KOPT-K1 (cell line): ENCODE results near the gene NUDT16L1.
A peak's percentile ranks its signal among the peaks of the same experiment; 100 is the strongest.
"Not testable (repeated sequence)": the region's sequence is repeated elsewhere in the genome, so short reads cannot be mapped to it uniquely, and the experiment has no call there.

Experiments used
- H3K27ac ChIP-seq: fragments of 200-600 bp; sonication (generic); 2 replicates; pipeline ENCODE4 v1.5.1; 2016; ENCODE audit warnings: antibody characterized with exemption, mild to moderate bottlenecking, low read depth, low read length; ENCODE audit not compliant: poor library complexity, severe bottlenecking
- H3K36me3 ChIP-seq: fragments of 200-600 bp; sonication (generic); 2 replicates; pipeline ENCODE4 v1.5.1; 2017; ENCODE audit warnings: antibody characterized with exemption, mild to moderate bottlenecking, low read length, moderate library complexity; ENCODE audit not compliant: insufficient read depth
- H3K9me3 ChIP-seq: fragments of 200-600 bp; sonication (generic); 2 replicates; pipeline ENCODE4 v1.5.1; 2017; ENCODE audit warnings: antibody characterized with exemption, low read length, mild to moderate bottlenecking; ENCODE audit not compliant: insufficient read depth, poor library complexity, severe bottlenecking

The NUDT16L1 gene

DNA sequence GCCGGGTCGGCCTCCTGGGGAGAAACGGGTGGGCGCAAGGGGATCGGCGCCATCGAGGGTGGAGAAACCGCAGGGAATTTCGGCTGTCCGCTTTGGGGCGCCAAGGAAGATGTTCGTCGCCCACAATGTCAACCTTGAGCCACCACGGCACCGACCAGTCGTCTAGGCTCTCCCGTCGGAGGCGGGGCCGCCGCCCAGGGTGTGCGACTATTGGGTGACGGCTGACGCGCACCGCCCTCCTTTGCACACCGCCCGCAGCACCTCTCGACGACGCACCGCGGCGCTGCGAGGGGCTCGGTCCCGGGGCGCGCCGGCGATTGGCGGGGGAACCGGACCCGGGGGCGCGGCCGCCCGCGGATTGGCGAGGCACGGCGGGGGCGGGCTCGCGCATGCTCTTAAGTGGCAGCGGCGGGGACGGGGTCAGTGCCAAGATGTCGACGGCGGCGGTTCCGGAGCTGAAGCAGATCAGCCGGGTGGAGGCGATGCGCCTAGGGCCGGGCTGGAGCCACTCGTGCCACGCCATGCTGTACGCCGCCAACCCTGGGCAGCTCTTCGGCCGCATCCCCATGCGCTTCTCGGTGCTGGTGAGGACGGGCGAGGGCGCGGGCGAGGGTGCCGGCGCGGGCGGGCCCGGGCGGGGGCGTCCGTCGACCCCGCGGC, at the start of gene NUDT16L1:
Gene NUDT16L1, plus strand, starts transcription at position 267 of the 660 bp plus-strand sequence. Its CDS starts 165 bp downstream, at position 432.
- Histone ChIP-seq H3K36me3 (peaks cover 41% of the 10 kb centered on the region), H3K27ac (peak within 1 kb of the TSS; percentile 79), H3K9me3 (no peaks in the 10 kb centered on the region)

DNA sequence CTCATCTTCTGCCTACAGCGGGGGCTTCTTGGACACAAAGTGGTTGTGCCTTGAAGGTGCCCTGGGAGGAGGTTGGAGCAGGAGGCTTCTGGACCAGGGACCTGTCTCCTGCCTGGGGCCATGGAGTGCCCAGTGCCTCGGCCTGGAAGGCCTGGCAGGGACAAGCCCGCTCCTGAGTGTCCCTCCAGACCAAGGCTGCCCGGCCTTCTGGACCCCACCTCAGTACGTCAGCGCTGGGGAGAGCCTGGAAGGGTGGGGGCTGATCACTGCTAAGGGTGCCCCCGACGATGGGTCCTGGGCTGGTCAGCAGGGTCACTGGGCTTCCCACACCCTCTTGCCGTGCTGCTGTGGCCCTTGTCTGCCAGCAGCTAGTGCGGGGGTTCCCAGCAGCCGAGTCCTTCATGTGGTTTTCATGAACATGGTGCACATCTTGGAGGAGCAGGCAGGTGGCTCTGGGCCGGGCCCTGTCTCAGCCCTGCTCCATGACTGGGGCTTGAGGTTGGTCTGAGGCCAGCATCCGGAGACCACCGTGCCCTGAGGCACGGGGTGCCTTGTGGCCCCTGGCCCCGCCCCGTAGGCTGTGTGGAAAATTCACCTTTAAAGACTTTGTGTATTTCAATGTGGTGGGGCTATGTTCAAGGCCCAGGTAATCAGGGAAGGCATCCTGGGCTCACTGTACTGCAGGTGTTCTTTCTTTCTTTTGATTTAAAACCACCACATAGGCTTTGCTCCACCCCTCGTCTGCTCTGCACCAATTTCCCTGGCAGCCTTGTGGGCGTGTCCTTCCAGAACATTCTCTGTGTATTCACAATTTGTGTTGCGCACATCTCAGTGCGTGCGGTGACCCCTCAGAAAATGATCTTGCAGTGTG, 46.4 kb upstream of the NUDT16L1 start:
- peak overlapping the region; percentile 48 for H3K27ac ChIP-seq
- peaks cover 16% of the 10 kb centered on the region for H3K36me3 ChIP-seq
- H3K9me3 ChIP-seq = no peaks in the 10 kb centered on the region

DNA sequence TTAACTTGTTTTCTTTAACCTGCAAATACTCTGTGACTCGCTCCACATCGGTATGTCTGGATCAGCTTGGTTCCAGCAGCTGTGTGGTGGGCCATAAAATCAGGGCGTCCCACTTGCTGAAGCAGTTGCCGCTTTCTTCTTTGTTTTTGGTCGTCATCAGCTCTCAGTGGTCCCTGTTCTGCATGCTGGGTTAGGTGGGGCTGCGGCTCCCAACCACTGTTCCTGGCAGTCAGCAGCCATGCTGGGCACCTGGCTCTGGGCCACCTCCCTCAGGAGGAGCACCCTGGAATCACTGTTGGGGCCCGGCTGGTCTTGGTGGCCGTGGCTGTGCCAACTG, 45.8 kb upstream of the NUDT16L1 start:
- H3K36me3 ChIP-seq = peaks cover 22% of the 10 kb centered on the region

DNA sequence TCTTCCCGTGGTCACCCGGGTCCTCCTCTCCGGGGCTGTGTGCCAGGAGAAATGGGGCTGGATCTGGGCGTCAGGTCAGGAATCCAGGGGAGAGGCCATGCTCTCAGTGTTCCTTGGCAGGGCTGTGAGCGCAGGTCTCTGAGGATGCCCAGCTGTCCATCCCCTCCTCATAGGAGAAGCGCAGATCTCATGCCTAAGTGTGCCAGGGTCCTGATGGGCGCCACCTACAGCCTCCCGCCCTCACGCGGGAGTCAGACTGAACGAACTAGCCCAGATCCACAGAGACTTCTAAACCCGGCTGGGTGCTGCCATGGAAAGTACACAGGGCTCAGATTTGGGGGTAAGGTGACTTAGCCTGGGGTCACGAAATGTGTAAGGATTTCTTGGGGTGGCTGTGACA, 44.4 kb upstream of the NUDT16L1 start:
- Histone ChIP-seq H3K9me3 (no peaks in the 10 kb centered on the region), H3K36me3 (peaks cover 31% of the 10 kb centered on the region), H3K27ac (no peak overlapping the region)

More for the DNA sequence above, 45.8 kb upstream of the NUDT16L1 start:
- no peak overlapping the region for H3K27ac ChIP-seq
- no peaks in the 10 kb centered on the region for H3K9me3 ChIP-seq

DNA sequence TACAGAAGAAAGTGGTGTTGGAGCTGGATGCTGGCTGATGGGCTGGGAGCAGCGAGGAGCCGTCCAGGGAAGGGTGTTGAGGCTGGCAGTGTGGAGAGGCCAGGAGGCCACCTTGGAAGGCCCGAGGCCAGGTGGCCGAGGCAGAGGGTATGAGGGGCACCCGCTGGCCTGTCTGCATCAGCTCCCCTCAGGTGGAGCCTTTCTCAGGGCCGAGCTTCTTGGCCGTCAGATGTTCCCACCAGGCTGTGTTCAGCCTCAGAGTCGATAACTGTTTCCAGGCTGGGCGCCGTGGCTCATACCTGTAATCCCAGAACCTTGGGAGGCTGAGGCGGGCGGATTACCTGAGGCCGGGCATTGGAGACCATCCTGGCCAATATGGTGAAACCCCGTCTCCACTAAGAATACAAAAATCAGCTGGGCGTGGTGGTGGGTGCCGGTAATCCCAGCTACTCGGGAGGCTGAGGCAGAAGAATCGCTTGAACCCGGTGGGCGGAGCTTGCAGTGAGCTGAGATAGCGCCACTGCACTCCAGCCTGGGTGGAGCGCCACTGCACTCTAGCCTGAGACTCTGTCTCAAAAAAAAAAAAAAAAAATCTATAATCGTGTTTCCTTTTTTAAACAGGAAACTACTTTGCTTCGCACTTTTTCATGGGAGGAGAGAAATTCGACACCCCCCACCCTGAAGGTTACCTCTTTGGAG, 43.5 kb upstream of the NUDT16L1 start:
- Histone ChIP-seq H3K9me3 (no peaks in the 10 kb centered on the region), H3K27ac (no peak overlapping the region), H3K36me3 (peaks cover 37% of the 10 kb centered on the region)

DNA sequence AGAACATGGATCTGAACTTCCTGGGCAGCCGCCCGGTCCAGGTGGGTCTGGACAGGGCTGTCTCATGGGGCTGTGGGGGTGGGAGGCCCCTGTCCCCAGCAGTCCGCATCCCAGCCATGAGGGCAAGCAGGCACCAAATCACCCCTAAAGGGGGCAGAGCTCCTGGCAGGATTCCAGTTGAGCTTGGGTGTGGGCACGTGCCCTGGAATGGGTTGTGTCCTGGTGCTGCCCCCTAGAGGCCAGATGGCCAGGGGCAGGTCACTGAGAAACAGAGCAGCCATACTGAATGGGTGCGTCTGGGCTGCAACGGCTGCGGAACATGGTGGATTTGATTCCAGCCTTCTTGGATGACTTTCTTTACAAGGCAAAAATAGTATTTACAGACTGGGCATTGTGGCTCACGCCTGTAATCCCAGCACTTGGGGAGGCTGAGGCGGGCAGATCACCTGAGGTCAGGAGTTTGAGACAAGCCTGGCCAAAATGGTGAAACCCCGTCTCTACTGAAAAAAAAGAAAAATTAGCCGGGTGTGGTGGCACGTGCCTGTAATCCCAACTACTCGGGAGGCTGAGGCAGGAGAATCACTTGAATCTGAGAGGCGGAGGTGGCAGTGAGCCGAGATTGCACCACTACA, 42.8 kb upstream of the NUDT16L1 start:
- H3K27ac ChIP-seq, H3K9me3 ChIP-seq: not testable (repeated sequence)
- H3K36me3 ChIP-seq = peaks cover 44% of the 10 kb centered on the region

DNA sequence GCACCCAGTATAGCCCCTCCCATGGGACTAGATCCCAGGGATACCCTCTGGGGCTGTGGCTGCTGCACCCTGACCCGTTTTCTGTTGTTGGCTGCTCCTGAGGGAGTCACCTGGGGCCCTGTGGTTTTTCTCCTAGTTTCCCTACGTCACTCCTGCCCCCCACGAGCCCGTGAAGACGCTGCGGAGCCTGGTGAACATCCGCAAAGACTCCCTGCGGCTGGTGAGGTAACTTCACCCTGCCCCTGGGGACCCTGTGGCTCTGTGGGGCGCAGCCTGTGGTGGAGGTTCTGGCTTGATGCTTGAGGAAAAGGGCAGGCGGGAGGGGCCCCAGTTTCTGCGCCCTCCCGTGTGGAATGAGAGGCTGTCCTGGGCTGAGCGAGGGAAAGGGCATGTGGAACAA, 41.5 kb upstream of the NUDT16L1 start:
- Histone ChIP-seq H3K36me3 (peaks cover 53% of the 10 kb centered on the region), H3K27ac (no peak overlapping the region), H3K9me3 (no peaks in the 10 kb centered on the region)

DNA sequence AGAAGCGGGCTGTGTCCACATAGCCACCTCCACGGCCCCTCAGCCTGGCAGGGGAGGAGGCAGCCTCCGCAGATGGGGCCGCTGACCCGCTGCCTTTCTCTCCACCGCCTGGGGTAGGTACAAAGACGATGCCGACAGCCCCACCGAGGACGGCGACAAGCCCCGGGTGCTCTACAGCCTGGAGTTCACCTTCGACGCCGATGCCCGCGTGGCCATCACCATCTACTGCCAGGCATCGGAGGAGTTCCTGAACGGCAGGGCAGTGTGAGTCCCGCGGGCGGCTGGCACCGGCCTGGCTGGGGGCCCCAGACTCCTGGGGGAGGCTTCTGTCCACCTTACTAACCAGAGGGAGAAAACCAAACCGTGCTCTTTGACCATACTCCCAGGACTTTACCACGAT, 40.8 kb upstream of the NUDT16L1 start:
- no peak overlapping the region for H3K27ac ChIP-seq
- peaks cover 59% of the 10 kb centered on the region for H3K36me3 ChIP-seq
- no peaks in the 10 kb centered on the region for H3K9me3 ChIP-seq

DNA sequence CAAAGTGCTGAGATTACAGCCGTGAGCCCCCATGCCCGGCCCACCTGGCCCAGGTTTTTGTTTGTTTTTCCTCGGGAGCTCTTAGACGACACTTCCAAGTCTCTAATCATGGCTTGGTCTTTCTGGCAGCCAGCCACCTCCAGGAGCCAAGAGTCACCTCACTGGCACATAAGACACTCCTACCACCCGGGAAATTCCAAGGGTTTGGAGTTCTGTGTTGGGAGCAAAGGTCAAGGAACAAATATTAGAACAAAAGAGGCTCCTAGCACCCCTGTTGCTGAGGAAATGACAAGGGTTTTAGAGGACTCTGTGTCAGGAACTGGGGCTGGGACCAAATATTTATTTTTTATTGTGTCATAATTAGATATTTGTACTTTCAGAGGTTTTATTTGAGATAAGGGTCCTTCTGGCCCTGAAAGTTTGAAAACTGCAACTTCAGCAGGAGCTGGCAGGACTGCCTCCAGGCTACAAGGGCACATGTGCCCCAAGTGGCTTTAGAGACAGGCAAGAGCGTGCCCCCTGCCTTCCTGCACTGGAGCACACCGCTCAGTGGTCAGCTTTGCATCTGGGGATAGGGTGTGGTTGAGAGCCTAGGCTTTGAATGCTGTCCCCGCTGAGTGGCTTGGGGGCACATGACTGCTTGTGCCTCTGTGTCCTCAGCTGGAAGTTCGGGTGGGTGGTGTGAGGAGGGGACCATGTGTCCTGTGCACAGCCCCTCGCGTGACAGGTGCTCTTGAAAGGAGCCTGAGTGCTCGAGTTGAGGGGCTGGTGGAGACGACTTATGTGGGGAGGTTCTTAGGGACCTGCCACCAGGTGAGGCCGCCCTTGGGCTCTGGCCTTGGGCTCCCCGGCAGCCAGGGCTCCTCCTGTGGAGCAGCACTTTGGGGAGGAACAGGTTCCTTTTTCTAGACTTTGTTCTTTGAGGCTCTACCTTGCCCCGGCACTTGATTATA, 39.1 kb upstream of the NUDT16L1 start:
- H3K9me3 ChIP-seq = no peaks in the 10 kb centered on the region

DNA sequence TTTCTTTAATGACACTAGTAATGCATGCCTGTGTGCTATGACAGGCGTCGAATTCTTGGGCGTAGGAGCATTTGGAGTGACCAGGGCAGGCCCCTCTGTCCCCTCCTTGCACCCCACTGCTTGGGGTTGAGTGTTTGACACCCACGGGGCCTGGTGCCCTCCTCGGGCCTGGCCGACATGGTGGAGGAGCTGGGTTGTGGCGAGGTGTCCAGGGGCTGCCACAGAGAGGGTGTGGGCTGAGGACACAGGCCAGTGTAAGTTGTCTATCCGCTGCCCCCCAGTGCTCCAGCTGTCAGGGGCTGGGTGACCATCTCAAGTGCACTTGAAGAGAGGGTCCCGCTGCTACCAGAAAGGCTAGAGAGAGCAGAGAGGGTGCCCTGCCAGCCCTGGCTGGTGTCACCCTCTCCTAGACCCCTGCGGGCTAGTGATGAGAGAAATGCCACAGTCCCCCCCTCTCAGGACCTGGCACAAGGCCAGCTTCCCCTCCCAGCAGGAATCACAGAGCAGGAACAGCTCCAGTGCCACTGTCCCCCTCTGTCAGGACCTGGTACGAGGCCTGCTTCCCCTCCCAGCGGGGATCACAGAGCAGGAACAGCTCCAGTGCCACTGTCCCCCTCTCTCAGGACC, 38.3 kb upstream of the NUDT16L1 start:
- Histone ChIP-seq H3K9me3 (no peaks in the 10 kb centered on the region), H3K36me3 (peaks cover 67% of the 10 kb centered on the region), H3K27ac (no peak overlapping the region)

More for the DNA sequence above, 39.1 kb upstream of the NUDT16L1 start:
- H3K27ac ChIP-seq = no peak overlapping the region
- peaks cover 67% of the 10 kb centered on the region for H3K36me3 ChIP-seq

DNA sequence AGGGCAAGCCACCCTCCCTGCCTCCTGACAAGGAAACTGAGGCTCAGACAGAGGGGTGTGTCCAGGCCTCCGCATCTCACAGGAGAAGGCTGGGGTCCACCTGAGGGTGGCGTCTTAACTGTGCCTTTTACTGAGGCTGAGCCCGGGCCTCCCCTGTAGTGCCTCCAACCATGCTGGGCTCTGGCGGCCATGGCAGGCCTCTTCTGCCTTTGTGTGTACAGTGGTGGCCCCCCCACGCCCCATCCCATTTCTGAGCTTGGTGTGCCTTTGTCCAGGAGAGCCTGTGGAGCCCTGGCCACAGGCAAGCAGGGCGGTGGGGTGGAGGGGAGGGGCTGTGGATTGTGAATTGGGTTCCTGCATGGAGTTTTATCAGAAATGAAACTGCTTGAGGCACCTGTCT, 37.6 kb upstream of the NUDT16L1 start:
- Histone ChIP-seq H3K9me3 (no peaks in the 10 kb centered on the region), H3K27ac (no peak overlapping the region), H3K36me3 (peaks cover 63% of the 10 kb centered on the region)

DNA sequence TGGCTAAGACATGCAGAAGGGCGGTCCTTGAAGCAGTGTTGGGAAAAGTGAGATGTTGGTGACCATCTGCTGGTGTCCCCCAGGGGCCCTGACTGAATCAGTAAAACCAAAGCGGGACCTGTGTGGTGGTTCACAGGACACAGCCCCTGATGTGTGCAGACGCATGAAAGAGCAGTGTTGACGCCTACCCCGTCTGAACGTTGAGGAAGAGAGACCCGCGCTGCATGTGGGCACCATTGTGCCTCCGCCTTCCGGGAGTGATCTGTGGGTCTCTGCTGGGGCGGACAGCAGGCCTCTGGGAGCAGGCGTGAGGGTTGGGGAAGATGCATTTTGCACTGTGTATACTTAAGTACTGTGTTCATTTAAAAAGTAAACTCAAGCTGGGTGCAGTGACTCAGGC, 37.1 kb upstream of the NUDT16L1 start:
- Histone ChIP-seq H3K36me3 (peaks cover 58% of the 10 kb centered on the region), H3K9me3 (no peaks in the 10 kb centered on the region), H3K27ac (no peak overlapping the region)

DNA sequence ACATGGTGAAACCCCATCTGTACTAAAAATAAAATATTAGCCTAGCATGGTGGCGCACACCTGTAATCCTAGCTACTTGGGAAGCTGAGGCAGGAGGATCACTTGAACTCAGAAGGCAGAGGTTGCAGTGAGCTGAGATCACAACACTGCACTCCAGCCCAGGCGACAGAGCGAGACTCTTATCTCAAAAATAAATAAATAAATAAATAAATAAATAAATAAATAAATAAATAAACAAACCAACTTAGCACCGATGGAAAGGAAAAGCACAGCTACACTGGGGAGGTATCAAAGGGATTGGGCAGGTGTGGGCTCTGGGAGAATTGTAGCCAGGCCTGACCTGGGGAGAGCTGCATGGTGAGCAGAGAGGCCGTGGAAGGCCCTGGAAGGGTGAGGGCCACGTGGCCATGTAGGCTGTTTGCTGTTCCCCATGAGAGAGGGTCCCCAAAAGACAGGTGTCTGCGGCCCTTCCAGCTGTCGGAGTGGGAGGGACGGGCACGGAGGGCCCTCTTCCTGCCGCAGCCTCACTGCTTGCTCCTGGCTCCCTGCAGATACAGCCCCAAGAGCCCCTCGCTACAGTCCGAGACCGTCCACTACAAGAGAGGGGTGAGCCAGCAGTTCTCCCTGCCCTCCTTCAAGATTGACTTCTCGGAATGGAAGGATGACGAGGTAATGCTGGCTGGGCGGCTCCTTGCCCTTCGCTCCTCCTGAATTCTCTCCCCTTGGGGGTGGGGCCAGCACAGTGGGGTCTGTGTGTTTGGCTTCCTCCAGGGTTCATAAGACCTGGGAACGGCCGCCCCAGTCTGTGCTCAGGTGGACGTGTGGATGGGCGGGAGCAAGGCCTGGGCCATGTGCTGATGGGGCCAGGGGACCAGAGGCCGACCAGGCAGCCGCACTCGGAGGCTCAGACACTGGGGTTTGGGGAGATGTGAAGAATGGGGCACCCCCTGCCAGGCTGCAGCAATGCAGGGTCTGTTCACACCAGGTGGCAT, 36.4 kb upstream of the NUDT16L1 start:
- no peak overlapping the region for H3K27ac ChIP-seq
- H3K36me3 ChIP-seq = peaks cover 51% of the 10 kb centered on the region
- H3K9me3 ChIP-seq = no peaks in the 10 kb centered on the region
